ENCODE data around the gene PARD3B. TPM values are rescaled to one million over a fixed set of nuclear protein-coding genes. Genes with fewer than 3 reads are reported as not detected.

Gene PARD3B
- total and polyA plus RNA-seq, 12 donors = 0.46 to 12.4 (median 8.3) TPM

- DNase-seq = no peak
- Histone ChIP-seq H3K9me3 (peaks cover 0 to 12% (median 0%) of the 10 kb centered on the region in 11 donors), H3K27me3 (no peaks in the 10 kb centered on the region), H3K36me3 (no peaks in the 10 kb centered on the region), H3K4me3 (no peak overlapping the region), H3K4me1 (no peaks in the 10 kb centered on the region), H3K27ac (no peak overlapping the region)
- intact Hi-C loops (cut with DNase I) = no loop called here
- no peak for ATAC-seq
- no peak for TF ChIP-seq CTCF (IDR thresholded peaks at IDR 0.05)
Observed at GRCh38 chr2:204647626-204648025, 102.4 kb downstream of the PARD3B start.

GRCh38 chr2:204650611-204651010 is 105.3 kb downstream of the PARD3B start:
- Histone ChIP-seq H3K36me3 (no peaks in the 10 kb centered on the region), H3K4me1 (peaks cover 0 to 5% (median 0%) of the 10 kb centered on the region in 9 donors), H3K4me3 (no peak overlapping the region), H3K27me3 (no peaks in the 10 kb centered on the region), H3K9me3 (peaks cover 0 to 12% (median 0%) of the 10 kb centered on the region in 11 donors), H3K27ac (no peak overlapping the region)
- no peak for ATAC-seq
- intact Hi-C loops (cut with DNase I) = no loop called here
- no peak for DNase-seq
- TF ChIP-seq CTCF (IDR thresholded peaks at IDR 0.05) = no peak

GRCh38 chr2:204652063-204652462 is 106.8 kb downstream of the PARD3B start:
- ATAC-seq (no peak), DNase-seq (no peak)
- no peaks in the 10 kb centered on the region for H3K27me3 ChIP-seq
- H3K4me3 ChIP-seq = no peak overlapping the region
- no peaks in the 10 kb centered on the region for H3K36me3 ChIP-seq
- intact Hi-C loops (cut with DNase I) = no loop called here
- H3K9me3 ChIP-seq = peaks cover 0 to 12% (median 0%) of the 10 kb centered on the region in 11 donors
- H3K4me1 ChIP-seq = peaks cover 0 to 5% (median 0%) of the 10 kb centered on the region in 9 donors
- H3K27ac ChIP-seq = no peak overlapping the region
- TF ChIP-seq CTCF (IDR thresholded peaks at IDR 0.05) = no peak
- 95 to 98% methylated on average over 4 of the region's 4 CpGs for WGBS, 2 donors

- Histone ChIP-seq H3K4me1 (peaks cover 0 to 5% (median 0%) of the 10 kb centered on the region in 9 donors), H3K36me3 (no peaks in the 10 kb centered on the region), H3K4me3 (no peak overlapping the region), H3K9me3 (peaks cover 0 to 12% (median 0%) of the 10 kb centered on the region in 11 donors), H3K27me3 (no peaks in the 10 kb centered on the region), H3K27ac (no peak overlapping the region)
- ATAC-seq (no peak), DNase-seq (no peak)
- intact Hi-C loops (cut with DNase I) = no loop called here
- WGBS, 2 donors = 74 to 76% methylated on average over 1 of the region's 1 CpG
- TF ChIP-seq CTCF (IDR thresholded peaks at IDR 0.05) = no peak
Observed at GRCh38 chr2:204654669-204655068, 109.4 kb downstream of the PARD3B start.

Data from heart right ventricle (tissue), 16 donors.